HG03354 (cell line): ENCODE data around the gene CCR6.

Source experiments
- ATAC-seq: cut with Tn5 transposase; IDR thresholded peaks from one replicate; pipeline ENCODE4 v1.9.1; 2021; ENCODE audit warnings: mild to moderate bottlenecking; ENCODE audit not compliant: unreplicated experiment, poor library complexity, severe bottlenecking

The CCR6 gene

DNA sequence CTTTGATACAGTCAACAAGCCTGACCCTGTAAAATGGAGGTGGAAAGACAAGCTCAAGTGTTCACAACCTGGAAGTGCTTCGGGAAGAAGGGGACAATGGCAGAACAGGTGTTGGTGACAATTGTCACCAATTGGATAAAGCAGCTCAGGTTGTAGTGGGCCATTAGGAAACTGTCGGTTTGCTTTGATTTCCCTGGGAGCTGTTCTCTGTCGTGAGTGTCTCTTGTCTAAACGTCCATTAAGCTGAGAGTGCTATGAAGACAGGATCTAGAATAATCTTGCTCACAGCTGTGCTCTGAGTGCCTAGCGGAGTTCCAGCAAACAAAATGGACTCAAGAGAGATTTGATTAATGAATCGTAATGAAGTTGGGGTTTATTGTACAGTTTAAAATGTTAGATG lies 15.0 kb downstream of the CCR6 start:
- no peak for ATAC-seq

DNA sequence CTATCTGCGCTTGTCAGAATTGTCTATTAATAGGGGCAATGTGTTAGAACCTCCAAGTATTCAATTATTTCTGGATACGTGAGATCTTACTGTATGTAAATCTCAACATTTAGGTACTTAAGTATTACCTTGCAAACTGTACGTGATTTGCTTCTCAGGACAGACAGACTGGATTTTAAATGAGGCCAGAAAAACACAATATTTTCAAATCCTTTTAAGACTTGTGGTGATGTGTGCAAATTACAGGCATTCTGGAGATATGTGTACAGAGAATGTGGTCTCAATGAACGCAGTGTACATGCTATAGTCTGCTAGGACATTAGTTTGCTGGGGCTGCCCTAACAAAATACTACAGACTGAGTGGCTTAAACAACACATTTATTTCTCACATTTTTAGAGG lies 16.9 kb downstream of the CCR6 start:
- ATAC-seq = no peak

DNA sequence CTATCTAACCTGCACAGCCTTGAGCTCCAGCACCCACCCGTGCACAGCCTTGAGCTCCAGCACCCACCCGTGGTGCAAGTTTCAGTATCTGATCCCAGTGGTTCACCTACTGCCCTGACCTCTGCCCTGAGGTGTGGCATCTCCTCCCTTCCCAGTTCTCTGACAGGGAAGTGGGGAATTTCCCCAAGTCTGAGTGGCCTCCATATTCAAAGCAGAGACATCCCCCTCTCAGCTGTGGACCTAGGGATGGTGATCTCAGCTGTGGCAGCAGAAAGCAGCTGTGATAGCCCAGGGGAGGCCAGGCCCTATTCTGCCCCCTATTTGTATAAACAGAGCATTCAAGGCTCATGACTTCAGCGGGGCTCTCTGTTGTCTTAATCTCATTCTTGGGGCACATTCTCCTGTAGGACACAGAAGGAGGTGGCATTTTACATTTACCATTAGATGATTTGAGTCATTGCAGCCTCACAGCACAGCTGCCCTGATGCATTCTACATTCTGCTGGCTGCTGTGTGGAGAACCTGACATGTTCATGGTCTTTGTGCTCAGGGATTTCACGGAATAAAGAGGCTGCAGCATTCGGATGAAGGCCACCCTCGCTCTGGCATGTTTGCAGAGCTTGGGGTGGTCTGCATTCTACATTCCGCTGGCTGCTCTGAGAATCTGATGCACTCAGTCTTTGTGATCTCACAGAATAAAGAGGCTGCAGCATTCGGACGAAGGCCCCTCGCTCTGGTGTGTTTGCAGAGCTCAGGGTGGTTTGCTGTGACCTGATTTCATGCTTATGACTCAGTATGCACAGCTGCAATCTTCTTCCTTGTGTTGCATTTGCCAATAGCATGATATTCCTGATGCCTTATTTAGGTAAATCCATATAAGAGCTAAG lies 17.9 kb downstream of the CCR6 start:
- ATAC-seq = peak; percentile 50

DNA sequence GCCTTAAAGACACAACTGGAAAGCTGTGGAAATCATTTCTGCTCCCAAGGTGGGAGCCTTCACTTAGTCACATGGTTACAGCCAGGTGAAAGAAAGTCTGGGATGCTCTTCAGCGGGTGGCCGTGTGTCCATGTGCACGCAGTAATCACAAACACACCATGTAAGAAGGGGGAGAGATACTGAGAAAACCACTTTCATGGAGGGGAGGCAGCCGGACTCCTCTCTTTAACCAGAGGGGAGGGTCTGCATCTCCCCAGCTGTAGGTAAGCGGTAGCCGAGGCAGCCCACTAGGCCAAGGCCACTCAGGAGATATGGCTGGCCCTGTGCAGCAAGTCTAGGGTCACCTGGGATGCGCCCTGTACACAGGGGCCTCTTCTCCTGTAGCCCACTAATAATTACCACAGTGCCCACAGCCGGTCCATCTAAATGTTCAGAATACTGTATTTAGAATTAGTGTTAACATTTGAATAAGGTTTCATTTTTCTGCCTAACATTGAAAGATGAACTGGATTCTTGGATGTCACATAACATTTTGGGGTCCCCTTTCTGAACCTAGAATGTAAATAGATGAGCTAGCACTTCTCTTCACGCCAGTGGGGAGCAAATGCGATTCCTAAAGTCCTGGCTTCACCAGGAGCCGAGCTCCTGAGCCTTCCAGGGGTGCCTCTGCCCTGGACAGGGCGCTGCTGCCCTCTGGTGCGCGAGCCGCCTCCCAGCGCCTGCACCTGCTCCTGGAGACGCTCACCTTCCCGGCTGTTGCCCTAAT lies 19.0 kb downstream of the CCR6 start:
- ATAC-seq = peak; percentile 75

DNA sequence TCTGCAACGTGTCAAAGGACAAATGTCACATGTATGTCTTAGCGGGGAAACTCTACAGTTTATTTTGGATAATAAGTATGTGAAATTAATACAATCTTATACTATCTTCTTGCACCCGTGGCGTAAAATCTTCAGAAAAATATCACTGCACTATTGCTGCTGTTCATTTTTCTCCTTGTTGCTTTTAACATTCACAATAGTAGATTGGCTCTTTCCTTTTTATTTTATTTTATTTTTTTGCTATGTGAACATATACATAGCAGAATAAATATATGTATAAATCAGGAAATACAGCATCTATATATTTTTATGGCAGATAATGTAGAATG lies 19.5 kb downstream of the CCR6 start:
- ATAC-seq = no peak

DNA sequence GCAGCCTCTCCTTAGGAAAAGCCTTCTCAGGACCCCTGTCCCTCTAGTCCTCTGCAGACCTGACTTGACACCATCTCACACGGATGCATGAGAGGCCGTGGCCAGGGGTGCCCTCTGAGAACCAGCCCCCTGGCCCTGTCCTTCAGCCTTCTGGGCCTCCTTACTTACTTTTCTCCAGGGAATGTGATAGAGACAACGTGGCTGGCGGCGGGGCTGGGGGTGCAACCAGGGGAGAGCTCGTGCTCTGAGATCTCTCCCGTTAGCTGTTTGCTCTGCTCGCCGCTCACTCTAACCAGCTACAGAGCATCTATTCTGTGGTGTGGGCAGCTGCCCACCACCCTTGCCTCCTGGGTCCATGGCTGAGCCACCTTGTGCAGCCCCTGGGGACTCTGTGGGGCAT lies 20.1 kb downstream of the CCR6 start:
- ATAC-seq = no peak

DNA sequence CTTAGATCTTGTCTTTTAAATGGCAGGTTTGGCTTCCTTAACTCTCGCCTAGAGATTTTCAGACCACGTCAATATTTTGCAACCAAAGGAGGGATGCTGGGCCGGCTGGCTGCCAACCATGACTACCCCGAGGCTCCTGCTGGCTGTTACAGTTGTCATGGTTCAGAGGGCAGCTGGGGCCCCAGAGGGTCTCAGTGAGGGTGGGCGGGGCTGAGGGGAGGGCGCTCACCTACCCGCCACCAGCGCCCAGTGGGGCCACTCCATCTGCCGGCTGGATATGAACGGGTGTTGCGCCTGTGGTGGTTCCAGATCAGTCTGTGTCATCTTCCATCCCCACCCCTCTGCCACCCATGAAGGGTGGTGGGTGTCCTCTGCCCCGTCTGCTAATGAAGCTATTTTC lies 22.6 kb downstream of the CCR6 start:
- no peak for ATAC-seq

DNA sequence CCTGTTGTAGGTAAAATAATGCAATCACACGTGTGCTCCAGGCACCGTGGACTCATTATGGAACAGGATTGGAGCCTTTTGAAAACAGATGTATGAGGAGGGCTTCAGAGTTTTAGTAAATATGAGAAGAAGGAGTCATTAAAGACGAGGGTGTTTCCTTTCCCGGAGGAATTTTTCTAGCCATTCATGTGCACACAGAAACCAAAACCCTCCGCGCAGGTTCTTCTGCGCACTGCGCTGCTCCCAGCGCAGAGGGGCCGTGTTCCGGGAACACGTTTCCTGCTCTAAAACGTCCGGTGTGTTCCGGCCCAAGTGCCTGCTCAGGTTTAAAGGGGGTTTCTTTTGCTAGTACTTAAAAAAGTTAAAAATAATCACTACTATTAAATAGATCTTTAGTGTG lies 23.2 kb downstream of the CCR6 start:
- no peak for ATAC-seq

DNA sequence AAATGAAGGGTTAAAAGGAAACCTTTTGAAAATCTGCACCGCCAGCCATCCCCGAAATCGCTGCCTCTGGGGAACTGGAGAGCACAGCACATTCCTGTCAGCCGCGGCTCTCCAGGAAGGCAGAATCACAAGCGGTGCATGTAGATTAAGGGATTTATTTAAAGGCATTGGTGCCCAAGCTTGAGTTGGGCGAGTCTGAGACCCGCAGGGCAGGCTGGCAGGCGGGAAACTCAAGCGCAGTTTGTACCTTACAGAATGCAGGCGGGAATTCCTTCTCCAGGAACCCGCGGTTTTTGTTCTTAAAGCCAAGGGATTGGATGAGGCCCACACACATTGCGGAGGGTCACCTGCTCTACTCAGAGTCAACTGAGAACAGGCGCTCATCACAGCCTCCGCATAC lies 24.1 kb downstream of the CCR6 start:
- no peak for ATAC-seq

DNA sequence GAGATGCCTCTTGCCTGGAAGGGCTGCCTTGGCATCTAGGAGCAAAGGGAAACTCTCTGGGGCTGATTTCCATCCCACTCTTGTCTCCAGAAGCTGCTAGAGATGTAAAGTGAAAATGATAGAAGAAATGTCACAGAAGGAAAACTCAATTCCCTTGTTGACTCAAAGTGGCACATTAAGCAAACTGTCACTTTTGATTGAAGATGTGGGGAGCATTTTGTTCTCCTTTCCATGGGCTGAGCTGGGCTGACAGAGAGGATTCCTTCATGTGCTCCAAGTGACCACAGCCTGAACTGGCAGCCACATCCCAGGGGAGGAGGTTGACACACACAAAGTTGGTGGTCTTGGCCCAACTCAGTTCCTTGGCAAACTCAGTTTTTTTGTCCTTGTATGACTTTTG lies 25.1 kb downstream of the CCR6 start:
- ATAC-seq = no peak

DNA sequence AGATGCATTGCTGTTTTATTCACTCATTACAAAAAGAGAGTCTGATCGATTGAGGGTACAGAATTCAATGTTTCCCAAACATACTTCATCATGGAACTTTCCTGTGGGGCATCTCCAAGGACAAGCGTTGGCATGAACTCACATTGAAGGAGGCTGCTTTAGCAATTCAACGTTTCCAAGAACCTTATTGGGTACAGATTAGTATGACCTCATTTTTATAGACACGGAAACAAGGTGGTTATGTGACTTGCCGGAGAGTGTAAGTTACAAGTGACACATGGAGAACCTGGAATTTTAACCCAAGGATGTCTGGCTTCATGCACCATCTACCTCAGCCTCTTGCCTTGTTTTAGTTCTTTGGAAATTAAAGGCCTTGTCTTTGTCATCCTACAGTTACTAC lies 26.1 kb downstream of the CCR6 start:
- ATAC-seq = no peak

DNA sequence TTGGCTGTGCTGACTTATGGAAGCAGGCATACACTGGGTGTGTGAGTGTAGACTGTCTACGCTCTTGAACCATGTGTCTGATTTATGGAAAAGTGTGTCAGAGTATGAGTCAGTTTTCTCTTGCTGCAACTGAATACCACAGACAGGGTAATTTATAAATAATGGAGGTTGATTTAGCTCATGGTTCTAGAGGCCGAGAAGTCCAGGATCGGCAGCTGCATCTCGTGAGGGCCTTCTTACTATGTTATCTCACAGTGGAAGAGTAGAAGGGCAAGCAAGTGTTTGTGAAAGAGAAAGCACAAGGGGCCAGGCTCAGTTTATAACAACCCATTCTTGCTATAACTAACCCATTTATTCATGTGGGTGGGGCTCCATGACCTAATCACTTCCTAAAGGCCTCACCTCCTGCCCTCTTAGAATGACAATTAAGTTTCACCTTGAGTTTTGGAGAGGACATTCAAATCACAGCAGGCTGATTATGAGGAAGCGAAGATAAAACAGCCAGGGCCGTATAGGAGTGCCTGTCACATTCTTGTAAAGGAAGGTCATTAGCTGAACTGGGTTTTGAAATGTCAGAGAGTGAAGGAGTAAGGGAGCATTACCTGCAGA lies 28.1 kb downstream of the CCR6 start:
- ATAC-seq = peak; percentile 67

DNA sequence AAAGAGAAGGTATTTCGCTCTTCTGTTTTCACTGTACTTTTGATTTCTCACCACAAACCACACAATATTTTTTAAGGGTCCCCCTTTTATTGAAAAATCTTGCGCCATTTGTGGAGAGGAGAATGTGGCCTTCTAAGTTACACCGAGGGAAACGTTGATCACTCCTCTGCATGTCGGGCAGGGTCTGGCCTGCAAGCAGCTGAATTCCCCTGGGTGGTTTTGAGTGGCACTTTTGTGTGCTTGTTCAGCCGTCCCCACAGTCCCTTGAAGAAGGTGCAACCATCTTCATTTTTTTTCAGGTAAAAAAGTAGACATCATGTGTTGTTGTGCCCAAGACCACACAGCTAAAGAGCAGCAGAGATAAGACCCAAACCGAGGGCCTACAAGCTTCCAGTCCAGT lies 28.8 kb downstream of the CCR6 start:
- ATAC-seq = no peak

DNA sequence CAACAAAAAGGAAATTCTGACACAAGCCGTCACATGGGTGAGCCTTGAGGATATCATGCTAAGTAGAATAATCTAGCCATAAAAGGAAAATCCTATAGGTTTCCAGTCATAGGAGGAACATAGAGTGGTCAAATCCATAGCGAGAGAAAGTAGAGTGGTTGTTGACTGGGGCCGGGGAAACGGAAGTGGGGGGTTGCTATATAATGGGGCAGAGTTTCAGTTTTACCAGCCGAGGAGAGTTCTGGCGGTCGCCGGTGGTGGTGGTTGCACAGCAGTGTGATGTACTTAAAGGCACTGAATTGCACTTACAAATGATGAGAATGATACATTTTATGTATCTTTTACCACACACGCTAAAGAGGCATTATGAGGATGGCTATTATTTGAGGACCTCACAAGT lies 30.0 kb downstream of the CCR6 start:
- peak; percentile 46 for ATAC-seq

DNA sequence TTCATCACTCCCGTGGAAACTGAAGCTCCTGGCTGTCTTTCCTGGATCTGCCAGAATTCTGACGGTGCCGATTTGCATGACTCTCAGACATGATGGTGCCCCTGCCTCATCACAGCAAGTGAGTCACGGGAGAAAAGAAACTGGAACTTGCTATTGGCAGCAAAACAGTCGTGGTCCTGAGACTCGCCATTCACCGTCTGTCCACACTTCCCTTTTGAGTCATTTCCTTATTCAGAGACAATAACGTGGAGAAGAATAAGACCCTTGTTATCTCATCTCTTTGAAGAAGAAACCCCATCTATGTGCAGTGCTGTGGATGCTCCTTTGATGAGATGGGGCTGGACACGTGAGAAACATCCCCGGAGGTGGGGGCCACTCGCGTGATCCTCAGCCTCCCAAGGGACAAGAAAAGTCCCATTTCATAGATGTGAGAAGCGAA lies 30.6 kb downstream of the CCR6 start:
- peak; percentile 70 for ATAC-seq

DNA sequence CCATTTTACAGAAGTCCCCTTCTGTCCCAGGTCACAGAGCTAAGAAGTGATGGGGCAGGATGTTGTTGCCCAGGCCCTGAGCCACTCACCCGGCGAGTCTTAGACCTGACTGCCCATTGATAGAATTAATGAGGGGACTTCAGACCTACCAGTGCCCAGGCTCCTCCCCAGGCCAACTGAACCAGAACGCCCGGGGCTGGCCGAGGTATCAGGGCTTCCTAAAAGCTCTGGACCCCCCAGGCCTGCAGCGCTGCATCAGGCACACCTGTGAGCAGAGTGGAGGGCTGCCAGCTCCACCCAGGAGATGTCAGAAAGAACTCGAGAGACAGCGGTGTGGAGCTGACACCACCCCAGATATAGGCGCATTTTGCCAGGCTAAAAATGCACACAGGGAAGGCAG lies 31.4 kb downstream of the CCR6 start:
- no peak for ATAC-seq

DNA sequence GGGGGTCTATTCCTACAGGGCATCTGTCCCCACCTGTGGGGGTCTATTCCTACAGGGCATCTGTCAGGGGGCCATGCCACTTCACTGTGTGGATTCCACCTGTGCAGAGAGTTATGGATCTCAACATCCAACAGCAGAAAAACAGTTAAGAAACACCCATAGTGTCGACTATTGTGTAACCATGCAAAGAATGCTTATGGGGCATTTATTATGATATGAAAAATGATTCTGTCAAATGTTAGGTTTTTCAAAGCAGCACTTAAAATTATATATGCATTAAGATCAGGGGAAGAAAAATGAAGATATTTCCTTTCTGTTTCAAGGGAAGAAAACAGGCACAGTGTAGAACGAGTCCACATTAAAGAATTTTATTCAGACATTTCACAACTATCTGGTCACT lies 32.0 kb downstream of the CCR6 start:
- ATAC-seq = no peak

DNA sequence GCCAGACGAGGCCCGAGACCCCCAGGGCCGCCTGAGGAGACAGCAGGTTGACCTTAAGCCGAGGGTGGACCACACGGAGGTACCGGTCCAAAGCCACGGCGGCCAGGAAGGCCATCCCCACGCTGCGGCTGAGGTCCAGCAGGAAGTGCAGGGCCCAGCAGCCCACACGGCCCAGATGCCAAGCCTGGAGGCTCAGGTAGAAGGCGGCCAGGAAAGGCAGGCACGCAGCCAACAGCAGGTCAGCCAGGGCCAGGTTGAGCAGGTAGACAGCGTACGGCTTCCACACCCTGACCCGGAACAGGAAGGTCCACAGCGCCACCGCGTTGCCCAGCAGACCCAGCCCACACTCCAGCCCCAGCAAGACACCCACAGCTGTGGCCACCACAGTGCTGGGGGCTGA lies 34.5 kb downstream of the CCR6 start:
- ATAC-seq = no peak

DNA sequence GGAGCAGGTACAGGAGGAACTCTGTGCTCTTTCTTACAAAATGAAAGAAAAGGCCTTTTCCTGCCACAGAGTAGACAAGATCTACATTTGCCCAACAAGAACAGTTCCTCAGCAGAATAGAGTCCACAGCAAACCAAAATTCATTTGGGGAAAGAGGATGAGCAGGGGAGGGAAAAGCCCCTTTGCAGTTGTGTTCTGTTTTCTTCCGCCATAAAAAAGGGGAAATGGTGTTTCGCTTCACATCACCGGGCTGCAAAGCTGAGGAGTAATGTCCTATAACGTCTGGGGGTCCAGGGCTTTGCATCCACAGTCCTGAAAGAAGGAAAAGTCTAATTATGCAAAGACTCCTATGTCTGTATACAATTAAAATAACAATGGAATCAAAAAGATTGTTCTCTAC lies 35.0 kb downstream of the CCR6 start, which contains the start of gene GPR31:
GPR31 (minus strand) TSS at position 118 of the 400 bp plus-strand sequence. CDS start 149 bp downstream, outside the sequence.
- no peak for ATAC-seq

DNA sequence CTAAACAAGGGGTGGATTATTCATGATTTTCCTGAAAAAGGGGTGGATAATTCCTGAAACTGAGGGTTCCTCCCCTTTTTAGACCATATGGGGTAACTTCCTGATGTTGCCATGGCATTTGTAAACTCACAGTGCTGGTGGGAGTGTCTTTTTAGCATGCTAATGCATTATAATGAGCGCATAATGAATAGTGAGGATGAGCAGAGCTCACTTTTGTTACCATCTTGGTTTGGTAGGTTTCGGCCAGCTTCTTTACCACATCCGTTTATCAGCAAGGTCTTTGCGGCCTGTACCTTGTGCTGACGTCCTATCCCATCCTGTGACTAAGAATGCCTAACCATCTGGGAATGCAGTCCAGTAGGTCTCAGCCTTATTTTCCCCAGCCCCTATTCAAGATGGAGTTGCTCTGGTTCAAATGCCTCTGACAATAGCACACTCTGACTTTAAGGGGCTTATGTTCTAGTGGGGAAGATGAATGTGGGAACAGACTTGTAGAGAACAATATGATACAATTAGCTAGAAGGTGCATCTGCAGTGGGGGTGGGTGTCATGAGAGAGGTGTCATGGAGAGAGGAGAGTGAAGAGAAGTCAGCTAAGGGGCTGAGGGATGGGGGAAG lies 39.1 kb downstream of the CCR6 start:
- no peak for ATAC-seq
